Activated T-cell treated with anti-CD3 and anti-CD28 coated beads, Interleukin-2, amount 50 U/mL, for 4 hours (primary cell): ENCODE results near the gene UHRF1. TPM values are rescaled to one million over a fixed set of nuclear protein-coding genes. Genes with fewer than 3 reads are reported as not detected.

Source experiments
- ATAC-seq, 2 donors: fragments of 200-7000 bp; cut with Tn5 transposase; one replicate each; pipeline ENCODE4 v1.10.0; 2021
- DNase-seq: peaks from one replicate; pipeline ENCODE4 v3.0.0-alpha.2; 2020
- H3K27me3 Mint-ChIP-seq: one replicate; pipeline ENCODE4 v1.8.0; 2021; ENCODE audit warnings: low read depth, mixed read lengths
- H3K36me3 Mint-ChIP-seq: one replicate; pipeline ENCODE4 v1.8.0; 2022; ENCODE audit warnings: mixed read lengths; ENCODE audit not compliant: insufficient read depth
- H3K4me1 Mint-ChIP-seq: one replicate; pipeline ENCODE4 v1.8.0; 2021; ENCODE audit warnings: low read depth, mixed read lengths
- H3K4me3 Mint-ChIP-seq: one replicate; pipeline ENCODE4 v1.8.0; 2021; ENCODE audit warnings: mild to moderate bottlenecking, moderate library complexity, mixed read lengths
- H3K9me3 Mint-ChIP-seq: one replicate; pipeline ENCODE4 v1.8.0; 2021; ENCODE audit warnings: mixed read lengths
- total RNA-seq, 3 donors: library from RNA; stranded (reverse); gene quantifications; one replicate each; pipeline ENCODE4 v1.2.1, GENCODE V29; 2021

Gene UHRF1
- total RNA-seq, 3 donors from 2014 or later, result 148 to 221 (median 173) TPM

DNA sequence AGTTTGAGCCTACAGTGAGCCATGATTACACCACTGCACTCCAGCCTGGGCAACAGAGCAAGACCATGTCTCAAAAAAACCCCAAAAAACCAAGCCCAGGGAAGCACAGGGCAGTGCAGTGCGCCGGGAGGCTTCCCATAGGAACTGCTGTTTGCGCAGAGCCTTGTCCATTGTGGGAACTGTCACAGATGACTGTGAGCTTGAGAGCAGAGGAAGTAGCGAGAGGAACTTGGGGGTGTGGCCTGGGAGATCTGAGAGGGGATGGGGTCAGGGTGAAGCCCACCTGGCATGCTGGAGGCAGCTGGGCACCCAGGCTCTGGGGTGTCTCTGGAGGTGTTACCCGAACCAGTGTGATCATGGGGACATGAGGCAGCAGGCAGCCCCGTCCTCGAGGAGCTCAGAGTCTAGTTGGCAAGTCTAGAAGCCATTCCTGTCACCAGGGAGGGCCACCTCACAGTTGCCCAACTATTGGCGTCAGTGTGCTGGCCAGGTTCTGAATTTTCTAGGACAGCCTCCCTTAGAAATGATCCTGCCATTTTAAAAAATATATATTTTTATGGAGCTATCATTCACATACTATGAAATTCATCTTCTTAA, 70.0 kb downstream of the UHRF1 start:
- no peak for DNase-seq
- H3K9me3 Mint-ChIP-seq, result no peaks in the 10 kb centered on the region
- H3K4me1 Mint-ChIP-seq, result peaks cover 12% of the 10 kb centered on the region
- no peak for ATAC-seq
- H3K4me3 Mint-ChIP-seq, result no peak overlapping the region
- no peaks in the 10 kb centered on the region for H3K27me3 Mint-ChIP-seq
- peaks cover 8% of the 10 kb centered on the region for H3K36me3 Mint-ChIP-seq

DNA sequence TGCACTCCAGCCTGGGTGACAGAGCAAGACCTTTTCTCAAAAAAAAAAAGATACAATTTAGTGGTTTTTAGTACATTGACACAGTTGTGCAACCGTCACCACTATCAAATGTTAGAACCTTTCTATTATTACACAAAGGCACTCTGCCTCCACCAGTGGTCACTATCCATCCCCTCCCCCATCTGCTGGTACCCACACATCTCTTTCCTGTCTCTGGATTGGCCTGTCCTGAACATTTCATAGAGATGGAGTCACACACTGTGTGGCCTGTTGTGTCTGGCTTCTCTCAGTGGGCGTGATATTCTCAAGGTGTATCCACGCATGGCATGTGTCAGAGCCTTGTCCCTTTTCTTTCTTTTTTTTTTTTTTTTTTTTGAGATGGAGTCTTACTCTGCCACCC, 70.8 kb downstream of the UHRF1 start:
- Mint-ChIP-seq H3K4me1 (peaks cover 9% of the 10 kb centered on the region), H3K4me3 (no peak overlapping the region), H3K36me3 (peaks cover 8% of the 10 kb centered on the region), H3K9me3 (no peaks in the 10 kb centered on the region), H3K27me3 (no peaks in the 10 kb centered on the region)
- ATAC-seq, result no peak
- DNase-seq, result no peak

DNA sequence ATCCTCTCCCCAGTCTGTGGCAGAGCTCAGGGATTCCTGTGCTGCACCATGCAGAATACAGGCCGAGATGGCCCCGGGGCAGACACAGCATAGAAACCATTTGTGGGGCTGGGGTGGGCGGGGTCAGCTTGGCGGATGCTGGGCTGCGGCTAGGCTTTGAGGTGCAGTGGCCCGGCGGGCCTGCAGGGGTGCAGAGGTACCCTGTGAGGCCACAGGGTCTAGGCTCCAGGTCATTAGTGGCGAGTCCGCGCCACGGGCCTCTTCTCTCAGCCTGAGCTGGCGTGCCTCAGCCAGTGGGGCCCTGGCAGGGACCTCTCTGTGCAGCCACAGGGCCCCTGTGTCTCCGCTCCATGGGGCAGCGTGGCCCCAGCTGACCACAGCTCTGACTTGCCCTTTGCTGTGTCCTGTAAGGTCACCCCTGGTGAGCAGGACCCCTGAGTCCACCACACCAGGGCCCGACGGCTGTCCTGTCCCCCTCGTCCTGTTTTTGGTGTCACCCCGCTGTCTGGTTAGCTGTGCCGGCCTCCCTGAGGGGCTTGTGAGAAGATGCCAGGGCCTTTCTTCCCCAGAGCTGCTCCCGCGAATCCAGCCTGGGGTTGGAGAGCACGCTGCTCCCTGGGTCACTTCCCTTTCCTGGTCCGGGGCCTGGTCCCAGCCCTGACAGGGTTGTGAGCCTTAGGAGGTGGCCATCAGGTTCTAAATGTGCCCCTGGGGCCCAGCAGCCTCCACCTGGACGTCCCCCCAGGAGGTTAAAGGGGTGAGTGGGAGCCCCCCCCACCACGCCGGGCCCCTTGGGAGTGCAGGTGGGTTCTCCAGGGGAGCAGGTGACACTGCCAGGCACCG, 71.8 kb downstream of the UHRF1 start:
- no peak for ATAC-seq
- no peak overlapping the region for H3K4me3 Mint-ChIP-seq
- peaks cover 12% of the 10 kb centered on the region for H3K4me1 Mint-ChIP-seq
- H3K27me3 Mint-ChIP-seq, result no peaks in the 10 kb centered on the region
- H3K9me3 Mint-ChIP-seq, result no peaks in the 10 kb centered on the region
- H3K36me3 Mint-ChIP-seq, result peaks cover 8% of the 10 kb centered on the region
- DNase-seq, result no peak

DNA sequence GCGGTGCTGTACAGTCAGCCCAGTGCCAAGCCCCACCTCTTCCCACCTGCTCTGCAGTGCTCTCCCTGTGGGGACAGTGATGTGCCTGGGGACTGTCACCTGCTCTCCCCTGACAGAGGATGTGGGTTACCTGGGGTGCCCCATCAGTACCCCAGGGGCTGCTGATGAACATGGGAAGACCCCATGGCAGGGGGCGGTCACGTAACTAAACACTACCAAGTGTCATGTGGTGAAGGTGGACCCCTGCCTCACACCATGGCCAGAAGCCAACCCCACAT, 72.3 kb downstream of the UHRF1 start:
- no peaks in the 10 kb centered on the region for H3K9me3 Mint-ChIP-seq
- H3K4me3 Mint-ChIP-seq, result no peak overlapping the region
- ATAC-seq, result no peak
- peaks cover 16% of the 10 kb centered on the region for H3K4me1 Mint-ChIP-seq
- no peak for DNase-seq
- H3K36me3 Mint-ChIP-seq, result peaks cover 8% of the 10 kb centered on the region
- no peaks in the 10 kb centered on the region for H3K27me3 Mint-ChIP-seq

DNA sequence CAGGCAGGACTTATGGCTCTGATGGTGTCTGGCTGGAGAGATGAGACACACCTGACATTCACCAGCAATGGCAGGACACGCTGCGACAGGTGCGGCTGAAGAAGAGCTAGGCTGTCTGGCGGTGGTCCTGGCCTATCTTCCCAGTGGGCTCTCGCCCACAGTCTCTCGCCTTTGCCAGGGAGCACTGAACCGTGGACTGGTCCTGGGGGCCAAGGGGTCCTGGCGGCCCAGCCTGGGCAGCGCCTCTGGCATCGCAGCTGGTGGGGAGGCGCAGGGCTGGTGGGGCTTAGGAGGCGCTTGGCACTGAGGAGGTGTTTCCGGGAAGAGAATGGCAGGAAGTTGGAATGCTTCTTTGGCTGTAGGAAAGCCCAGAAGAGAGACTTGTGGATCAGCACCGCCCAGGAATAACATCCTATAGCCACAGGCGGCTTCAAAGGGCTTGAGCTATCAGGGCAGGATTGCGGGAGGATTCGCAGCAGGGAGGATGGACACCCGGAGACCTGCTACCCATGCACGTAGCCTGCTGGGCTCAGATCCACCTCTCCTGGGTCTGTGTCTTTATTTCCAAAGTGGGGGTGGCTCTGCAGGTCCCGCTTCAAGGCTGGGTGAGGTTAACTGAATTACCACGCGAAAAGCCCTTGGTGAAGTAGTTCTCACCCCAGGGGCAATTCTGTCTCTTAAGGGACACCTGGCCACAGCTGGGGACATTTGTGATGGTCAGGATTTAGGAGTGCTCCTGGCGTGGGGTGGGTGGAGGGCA, 74.2 kb downstream of the UHRF1 start:
- Mint-ChIP-seq H3K27me3 (no peaks in the 10 kb centered on the region), H3K4me1 (peaks cover 22% of the 10 kb centered on the region), H3K4me3 (no peak overlapping the region), H3K9me3 (no peaks in the 10 kb centered on the region), H3K36me3 (no peaks in the 10 kb centered on the region)
- DNase-seq (no peak), ATAC-seq (no peak)

DNA sequence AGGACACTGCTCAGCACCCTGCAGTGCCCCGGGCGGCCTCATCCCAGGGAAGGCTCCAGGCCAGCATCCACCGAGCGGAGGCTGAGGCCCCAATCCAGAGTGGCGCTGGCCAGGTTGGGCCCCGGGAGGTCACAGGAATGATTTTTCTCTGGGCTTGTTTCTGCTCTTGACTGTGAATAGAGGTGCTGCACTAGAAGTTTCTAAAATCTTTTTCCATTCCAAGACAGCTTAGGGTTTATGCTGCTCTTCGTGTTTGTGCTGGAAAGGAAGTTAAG, 74.7 kb downstream of the UHRF1 start:
- DNase-seq, result no peak
- no peaks in the 10 kb centered on the region for H3K27me3 Mint-ChIP-seq
- H3K4me1 Mint-ChIP-seq, result peaks cover 22% of the 10 kb centered on the region
- no peak overlapping the region for H3K4me3 Mint-ChIP-seq
- no peaks in the 10 kb centered on the region for H3K9me3 Mint-ChIP-seq
- H3K36me3 Mint-ChIP-seq, result no peaks in the 10 kb centered on the region
- ATAC-seq, result no peak

DNA sequence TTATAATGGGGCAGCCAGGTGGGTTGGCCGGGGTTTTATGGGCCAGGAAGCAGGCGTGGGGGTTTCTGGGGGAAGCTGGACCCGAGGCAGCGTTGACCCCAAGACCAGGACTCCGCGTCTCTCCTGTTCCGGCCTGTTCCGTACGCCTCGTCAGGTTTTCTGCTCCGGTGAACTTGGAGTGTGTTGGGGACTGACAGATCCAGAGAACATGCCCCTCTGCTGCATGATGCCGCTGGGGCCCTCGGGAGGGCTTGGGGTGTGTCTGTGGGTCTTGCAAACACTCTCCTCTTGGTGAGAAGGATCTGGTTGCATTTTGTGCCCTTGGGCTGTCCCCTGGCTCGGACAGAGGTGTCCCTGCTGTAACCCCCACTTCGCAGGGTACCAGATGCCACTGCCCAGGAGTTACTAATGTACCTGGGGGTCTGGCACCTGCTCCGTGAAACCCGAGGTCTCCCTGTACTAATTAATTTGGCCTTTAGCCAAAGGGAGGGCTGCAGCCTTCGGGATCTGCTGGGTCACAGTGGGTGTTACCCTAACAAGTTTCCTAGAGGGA, 75.2 kb downstream of the UHRF1 start:
- peaks cover 18% of the 10 kb centered on the region for H3K4me1 Mint-ChIP-seq
- DNase-seq (no peak), ATAC-seq (no peak)
- no peaks in the 10 kb centered on the region for H3K36me3 Mint-ChIP-seq
- no peak overlapping the region for H3K4me3 Mint-ChIP-seq
- no peaks in the 10 kb centered on the region for H3K27me3 Mint-ChIP-seq
- H3K9me3 Mint-ChIP-seq, result no peaks in the 10 kb centered on the region

DNA sequence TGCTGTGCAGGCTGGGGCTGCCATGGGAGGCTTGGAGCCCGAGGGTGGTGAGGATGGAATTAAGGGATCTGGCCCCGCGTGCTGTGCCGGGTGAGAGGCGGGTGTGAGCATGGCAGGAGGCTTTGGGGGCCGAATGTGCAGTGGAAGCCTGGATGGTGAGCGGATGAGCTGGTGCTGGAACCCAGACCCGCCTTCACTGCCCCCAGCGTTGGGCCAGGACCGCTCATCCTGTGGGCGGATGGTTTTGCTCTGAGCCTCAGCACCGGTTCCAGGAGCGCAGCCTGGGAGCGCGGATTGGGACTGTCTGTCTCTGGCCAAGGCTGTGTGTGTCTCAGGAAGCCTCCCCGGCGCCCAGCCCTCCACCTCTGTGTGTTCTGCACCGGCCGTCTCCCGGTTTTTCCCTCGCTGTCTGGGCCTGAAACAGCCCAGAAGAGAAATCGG, 76.3 kb downstream of the UHRF1 start:
- ATAC-seq, result no peak
- H3K27me3 Mint-ChIP-seq, result no peaks in the 10 kb centered on the region
- no peaks in the 10 kb centered on the region for H3K36me3 Mint-ChIP-seq

DNA sequence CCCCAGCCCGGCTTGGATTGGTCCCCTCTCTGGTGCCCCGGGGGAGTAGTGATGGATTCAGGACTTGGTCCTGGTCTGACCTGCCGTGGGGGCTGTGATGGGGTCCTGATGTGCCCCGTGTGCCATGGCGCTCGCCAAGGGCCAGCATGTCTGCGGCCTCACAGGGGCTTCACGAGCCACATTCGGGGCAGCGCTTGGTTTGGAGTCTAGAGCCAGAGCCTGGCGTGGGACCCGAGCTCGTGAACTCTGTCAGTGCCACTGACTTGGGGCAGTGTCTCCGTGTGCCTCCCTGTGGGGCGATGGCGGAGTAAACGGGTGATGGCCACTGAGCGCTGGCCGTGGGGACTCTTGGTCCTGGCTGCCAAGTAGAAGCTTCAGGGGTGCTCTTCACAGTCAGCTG, 76.8 kb downstream of the UHRF1 start:
- Mint-ChIP-seq H3K4me3 (no peak overlapping the region), H3K27me3 (no peaks in the 10 kb centered on the region), H3K9me3 (no peaks in the 10 kb centered on the region), H3K36me3 (no peaks in the 10 kb centered on the region), H3K4me1 (peaks cover 18% of the 10 kb centered on the region)
- no peak for DNase-seq
- ATAC-seq, result no peak

More for the DNA sequence above, 76.3 kb downstream of the UHRF1 start:
- Mint-ChIP-seq H3K4me3 (no peak overlapping the region), H3K4me1 (peaks cover 18% of the 10 kb centered on the region), H3K9me3 (no peaks in the 10 kb centered on the region)
- no peak for DNase-seq

DNA sequence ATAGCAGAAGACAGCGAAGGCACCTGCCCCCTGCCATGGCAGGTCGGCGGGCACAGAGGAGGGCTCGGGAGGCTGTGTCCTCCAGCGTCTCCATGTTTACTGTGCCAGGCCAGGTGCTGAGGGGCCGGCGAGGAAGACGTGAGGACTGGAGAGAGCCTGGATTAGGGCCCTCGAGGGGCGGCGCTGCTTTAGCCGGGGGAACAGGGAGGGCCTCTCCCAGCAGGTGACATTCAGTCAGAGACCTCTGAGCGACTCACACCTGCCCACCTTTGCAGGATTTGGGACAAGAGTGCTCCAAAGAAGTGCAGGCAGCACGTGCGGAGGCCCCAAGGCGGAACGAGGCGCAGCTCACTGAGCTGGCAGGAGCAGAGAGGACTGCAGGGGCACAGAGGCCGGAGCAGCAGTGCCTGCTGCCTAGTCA, 77.2 kb downstream of the UHRF1 start:
- DNase-seq (no peak), ATAC-seq (no peak)
- H3K9me3 Mint-ChIP-seq, result peaks cover 1% of the 10 kb centered on the region
- H3K27me3 Mint-ChIP-seq, result no peaks in the 10 kb centered on the region
- peaks cover 18% of the 10 kb centered on the region for H3K4me1 Mint-ChIP-seq
- H3K4me3 Mint-ChIP-seq, result no peak overlapping the region
- H3K36me3 Mint-ChIP-seq, result peaks cover 2% of the 10 kb centered on the region

DNA sequence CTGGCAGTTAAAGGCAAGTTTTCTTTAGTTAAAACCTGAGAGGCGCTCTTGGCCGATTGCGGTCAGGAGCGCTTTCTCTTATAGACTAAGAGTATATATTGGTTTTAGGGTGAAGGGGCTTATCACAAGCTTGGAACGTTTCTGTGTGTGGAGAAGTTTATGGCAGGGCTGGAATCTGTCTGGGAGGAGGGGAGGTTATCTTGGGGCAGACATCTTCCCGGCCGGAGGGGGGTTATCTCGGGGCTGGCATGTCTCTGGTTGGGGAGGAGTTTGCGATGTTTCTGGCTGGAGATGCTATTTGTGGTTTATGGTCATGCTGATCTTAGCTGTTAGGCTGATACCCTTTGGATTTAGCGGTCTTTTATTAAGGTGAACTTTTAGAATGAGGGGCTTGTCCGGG, 78.0 kb downstream of the UHRF1 start:
- H3K9me3 Mint-ChIP-seq, result peaks cover 7% of the 10 kb centered on the region
- H3K36me3 Mint-ChIP-seq, result peaks cover 8% of the 10 kb centered on the region
- DNase-seq, result no peak
- ATAC-seq, result no peak
- no peaks in the 10 kb centered on the region for H3K27me3 Mint-ChIP-seq
- peaks cover 17% of the 10 kb centered on the region for H3K4me1 Mint-ChIP-seq
- no peak overlapping the region for H3K4me3 Mint-ChIP-seq

DNA sequence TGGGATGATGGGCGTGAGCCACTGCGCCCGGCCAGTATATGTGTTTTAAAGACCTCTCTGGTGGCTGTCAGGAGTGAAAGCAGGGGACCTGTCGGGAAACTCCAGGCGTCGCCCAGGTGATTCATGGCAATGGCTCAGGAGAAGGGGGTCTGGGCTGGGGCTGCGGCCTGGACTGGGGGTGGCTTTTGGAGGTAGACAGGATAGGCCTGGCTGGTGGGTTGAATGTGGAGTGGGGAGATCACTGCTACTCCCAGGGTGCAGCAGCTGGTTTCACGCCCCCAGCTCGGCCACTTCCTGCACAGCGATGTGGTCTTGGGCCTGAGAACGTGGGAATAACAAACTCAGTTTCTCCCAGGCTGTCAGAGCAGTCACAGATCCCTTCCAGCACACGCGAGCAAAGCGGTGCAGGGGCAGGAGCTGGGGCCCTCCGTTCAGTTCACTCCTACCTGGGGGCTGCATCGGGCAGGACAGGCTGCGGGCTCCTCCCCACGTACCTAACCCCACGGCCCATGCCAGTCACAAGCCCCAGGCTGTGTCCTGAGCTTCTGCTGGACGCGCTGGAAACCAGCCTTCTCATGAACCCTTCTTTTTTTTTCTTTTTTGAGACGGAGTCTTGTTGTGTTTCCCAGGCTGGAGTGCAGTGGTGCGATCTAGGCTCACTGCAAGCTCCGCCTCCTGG, 78.5 kb downstream of the UHRF1 start:
- ATAC-seq, result no peak
- Mint-ChIP-seq H3K4me1 (peaks cover 17% of the 10 kb centered on the region), H3K27me3 (no peaks in the 10 kb centered on the region), H3K36me3 (peaks cover 12% of the 10 kb centered on the region), H3K9me3 (peaks cover 8% of the 10 kb centered on the region), H3K4me3 (no peak overlapping the region)
- no peak for DNase-seq

DNA sequence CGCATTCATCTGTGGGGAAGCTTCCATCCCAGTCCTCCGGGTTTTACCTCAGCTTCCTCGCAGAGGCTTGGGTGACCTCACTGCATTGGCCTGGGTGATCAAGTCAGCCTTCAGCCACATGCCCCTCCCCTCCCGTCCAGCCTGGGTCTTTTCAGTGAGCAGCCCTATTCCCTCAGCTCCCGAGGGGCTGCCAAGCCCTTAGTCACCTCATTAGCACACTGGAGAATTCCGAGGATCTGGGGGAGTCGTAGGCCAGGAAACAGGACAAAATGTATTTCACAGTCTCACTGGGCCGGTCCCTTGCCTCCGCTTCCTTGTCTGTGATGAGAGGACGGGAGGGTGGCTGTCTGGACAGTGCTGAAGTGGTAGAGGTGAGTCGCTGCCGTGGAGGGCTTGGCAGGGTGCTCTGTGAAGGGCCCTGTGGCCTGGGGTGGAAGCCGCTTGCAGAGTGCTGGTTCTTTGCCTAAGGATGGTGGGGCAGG, 79.5 kb downstream of the UHRF1 start:
- ATAC-seq (no peak), DNase-seq (no peak)
- Mint-ChIP-seq H3K4me1 (peaks cover 19% of the 10 kb centered on the region), H3K9me3 (peaks cover 8% of the 10 kb centered on the region), H3K27me3 (no peaks in the 10 kb centered on the region), H3K36me3 (peaks cover 15% of the 10 kb centered on the region), H3K4me3 (no peak overlapping the region)

DNA sequence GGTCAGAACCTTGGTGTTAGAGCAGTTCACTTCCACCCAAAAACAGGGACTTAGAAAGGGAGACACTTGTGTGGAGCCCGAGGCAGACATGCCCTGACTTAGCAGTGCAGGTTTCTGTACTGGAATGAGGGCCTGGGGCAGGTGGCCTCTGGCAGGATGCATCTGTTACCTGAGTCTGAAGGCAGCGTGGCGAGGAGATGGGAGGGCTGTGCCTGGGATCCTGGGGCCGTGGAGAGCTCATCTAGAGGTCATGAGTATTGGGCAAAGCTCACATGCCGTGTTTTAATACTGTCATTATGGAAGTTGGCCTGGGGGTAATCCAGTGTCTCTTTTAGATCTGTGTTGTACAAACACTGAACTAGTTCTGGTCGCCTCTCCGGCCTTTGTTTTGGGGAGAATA, 81.0 kb downstream of the UHRF1 start:
- peaks cover 8% of the 10 kb centered on the region for H3K9me3 Mint-ChIP-seq
- no peaks in the 10 kb centered on the region for H3K27me3 Mint-ChIP-seq

More for the DNA sequence above, 81.0 kb downstream of the UHRF1 start:
- DNase-seq, result no peak
- Mint-ChIP-seq H3K4me1 (peaks cover 17% of the 10 kb centered on the region), H3K36me3 (peaks cover 15% of the 10 kb centered on the region), H3K4me3 (no peak overlapping the region)
- ATAC-seq, result no peak
